Uterus (tissue), 2 donors: Measurements from ENCODE around the gene ABTB1.
A peak's percentile ranks its signal among the peaks of the same experiment; 100 is the strongest.

ENCODE experiments used
- POLR2A ChIP-seq, 2 donors: fragments of 450-650 bp; IDR thresholded peaks; one replicate each; pipeline ENCODE4 v1.6.1; 2016; ENCODE audit warnings: antibody characterized with exemption in 2 of 2, mild to moderate bottlenecking in 1 of 2, moderate library complexity in 1 of 2
- TF ChIP-seq, protein P1 (sequence below), 4 experiments: fragments of 200-600 bp in 2 of 4; fragments of 450-650 bp in 2 of 4; sonication (generic) in 2 of 4; IDR thresholded peaks; one replicate each; pipeline ENCODE4 v1.5.1; 2016 to 2019; ENCODE audit warnings: antibody characterized with exemption in 4 of 4, mild to moderate bottlenecking in 2 of 4, moderate library complexity in 1 of 4

DNA sequence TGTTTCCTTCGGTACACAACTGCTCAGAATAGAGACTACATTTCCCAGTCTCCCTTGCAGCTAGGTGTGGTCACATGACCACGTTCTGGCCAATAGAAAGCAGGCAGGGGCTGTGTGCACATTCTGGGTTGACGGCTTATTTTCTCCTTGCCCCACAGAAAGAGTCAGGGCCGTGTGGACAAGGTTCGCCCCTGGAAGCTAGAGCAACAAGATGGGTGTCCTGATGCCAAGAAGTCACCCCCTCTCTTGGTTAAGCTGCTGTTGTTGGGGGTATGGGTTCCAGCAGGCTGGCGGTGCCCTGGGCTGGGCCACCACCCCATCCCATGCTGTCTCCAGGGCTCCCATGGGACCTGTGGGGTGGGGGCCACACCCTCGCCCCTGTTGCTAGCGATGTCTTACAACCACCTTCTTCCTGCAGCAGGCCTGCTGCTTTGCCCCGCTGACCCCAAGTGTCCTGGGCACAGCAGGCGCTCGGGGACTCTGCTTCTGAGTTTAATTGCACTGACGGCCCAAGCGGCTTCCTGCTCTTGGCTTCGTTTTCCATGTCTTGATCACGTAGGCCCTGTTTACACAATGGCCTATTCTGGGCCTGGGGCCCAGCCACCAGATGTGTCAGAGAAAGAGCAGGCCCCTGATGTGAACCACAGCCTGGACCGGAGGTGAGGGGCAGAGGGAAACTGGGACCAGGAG is 24.9 kb downstream of the ABTB1 start:
- TF ChIP-seq, protein P1, sequence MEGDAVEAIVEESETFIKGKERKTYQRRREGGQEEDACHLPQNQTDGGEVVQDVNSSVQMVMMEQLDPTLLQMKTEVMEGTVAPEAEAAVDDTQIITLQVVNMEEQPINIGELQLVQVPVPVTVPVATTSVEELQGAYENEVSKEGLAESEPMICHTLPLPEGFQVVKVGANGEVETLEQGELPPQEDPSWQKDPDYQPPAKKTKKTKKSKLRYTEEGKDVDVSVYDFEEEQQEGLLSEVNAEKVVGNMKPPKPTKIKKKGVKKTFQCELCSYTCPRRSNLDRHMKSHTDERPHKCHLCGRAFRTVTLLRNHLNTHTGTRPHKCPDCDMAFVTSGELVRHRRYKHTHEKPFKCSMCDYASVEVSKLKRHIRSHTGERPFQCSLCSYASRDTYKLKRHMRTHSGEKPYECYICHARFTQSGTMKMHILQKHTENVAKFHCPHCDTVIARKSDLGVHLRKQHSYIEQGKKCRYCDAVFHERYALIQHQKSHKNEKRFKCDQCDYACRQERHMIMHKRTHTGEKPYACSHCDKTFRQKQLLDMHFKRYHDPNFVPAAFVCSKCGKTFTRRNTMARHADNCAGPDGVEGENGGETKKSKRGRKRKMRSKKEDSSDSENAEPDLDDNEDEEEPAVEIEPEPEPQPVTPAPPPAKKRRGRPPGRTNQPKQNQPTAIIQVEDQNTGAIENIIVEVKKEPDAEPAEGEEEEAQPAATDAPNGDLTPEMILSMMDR (IDR thresholded peaks at IDR 0.05): no peak
- peak in 1 of 2 donors; percentile 42 for TF ChIP-seq POLR2A (IDR thresholded peaks at IDR 0.05)
